NCI-H146 treated with DMSO at 0.1 percent for 48 hours (cell line): ENCODE data around the gene PTX3.

Source experiments
- DNase-seq: peaks from one replicate; lab custom pipeline; 2025; ENCODE audit not compliant: unreplicated experiment; lab: John Stamatoyannopoulos, UW

PTX3 gene

DNA sequence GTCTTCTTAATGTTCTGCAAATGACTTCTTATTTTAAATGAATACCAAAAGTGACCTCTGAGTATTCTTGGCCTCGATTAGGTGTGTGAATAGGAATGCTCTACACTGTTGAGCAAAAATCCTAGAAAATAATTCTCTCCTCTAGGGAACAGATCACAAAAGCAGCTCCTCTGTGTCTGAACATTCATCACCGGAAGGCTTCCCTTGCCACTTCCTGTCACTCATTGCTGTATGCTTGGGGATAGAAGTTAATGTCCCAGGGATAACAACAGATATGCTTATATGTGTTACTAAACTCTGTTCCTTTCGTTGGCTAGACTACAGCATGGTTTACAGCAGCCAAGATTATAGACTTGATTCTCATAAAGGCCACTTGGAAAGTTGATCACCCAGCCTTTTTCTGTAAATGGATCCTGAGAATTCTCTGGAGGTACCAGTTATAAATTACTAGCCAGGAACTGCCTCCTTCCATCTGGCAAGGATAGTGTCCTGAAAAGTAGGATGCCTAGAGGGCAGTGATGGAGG, 16.0 kb upstream of the PTX3 start:
- no peak for DNase-seq

DNA sequence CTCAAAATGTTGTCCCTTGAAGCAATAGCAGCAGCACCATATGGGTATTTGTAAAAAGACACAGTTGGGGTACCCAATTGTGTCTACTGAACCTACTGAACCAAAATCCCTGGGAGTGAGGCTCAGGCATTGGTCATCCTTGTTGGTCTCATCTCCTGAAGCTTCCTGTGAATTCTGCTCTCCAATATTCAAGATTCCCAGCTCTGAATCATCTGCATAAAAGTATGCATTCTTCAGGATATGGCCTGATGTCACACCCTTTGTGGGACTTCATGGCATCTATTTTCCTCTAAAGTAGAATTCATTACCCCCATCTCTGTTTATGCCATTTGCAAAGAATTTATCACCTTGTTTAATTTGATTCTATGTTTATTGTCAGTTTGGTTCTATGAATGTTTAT, 13.3 kb upstream of the PTX3 start:
- DNase-seq: no peak

DNA sequence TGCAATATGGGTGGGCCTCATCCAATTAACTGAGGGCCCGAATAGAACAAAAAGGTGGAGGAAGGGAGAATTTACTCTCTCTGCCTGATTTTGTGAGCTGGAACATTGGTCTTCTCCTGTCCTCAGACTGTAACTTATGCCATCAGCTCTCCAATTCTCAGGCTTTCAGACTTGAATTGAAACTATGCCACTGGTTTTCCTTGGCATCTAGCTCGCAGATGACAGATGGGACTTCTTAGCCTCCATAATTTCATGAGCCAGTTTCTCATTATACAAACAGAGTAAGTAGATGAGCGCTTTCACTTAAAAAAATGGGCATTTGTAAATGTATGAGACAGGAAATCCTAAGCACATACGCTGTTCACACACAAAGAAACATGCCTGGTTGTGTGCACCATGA, 8.7 kb upstream of the PTX3 start:
- peak; percentile 18 for DNase-seq

DNA sequence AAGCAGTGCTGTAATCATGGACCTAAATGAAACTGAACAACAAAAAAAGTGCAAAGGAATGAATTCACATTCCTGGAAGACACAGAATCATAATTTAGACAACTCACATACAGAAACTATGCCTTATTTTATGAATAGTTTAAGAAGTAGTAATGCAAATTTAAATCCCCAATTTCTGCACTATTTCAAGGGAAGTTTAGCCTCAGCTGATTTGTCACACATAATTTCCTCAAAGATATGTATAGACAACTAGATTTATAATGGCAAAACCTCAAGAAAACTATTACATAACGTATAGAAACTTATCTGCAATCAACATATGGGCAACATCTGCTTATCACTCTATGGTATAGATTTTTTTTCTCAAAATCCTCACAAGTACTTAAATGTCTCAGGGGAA, 7.8 kb upstream of the PTX3 start:
- no peak for DNase-seq

DNA sequence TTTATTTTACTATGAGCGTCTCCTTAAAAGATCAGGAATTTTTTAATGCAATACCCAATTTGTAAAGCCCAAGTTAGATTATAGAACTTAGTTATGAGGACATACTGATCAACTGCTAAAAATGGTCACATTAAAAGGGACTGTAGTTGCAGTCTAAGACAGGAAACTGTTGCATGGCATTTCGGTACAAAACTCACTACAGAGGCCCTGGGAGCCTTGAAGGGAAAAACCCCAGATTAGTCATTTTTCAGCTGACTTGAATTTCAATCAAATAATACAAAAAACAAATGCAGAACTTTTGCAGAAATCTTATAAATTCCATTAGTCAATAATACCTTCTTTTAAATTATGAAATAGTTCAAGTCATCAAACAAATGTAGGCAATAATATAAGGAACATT, 6.9 kb upstream of the PTX3 start:
- DNase-seq: no peak

DNA sequence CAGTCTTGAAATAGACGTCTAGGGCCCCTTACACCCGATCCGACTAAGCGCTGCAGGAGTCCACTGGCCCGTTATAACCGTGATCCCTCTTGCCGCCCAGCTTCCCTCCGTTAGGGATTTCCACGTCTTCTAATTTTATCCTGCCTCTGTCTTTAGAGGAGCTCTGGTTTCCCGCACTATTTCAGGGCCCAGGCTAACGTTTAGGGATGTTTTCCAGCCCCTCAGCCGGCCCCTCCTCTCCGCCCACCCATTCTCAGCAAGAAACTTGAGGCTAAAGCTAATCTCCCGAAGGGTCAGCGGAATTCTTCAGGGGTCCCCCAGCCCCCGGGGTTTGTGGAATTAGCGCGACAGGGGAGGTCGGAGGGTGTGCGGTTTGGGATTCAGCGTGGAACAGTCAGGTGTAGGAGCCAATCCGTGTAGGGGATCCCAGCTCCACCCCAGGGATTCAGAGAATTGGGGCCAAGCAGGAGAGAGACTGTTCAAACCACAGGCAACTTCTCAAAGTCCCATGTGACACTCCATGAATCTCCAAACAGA, 1.6 kb downstream of the PTX3 start:
- DNase-seq: peak; percentile 70

DNA sequence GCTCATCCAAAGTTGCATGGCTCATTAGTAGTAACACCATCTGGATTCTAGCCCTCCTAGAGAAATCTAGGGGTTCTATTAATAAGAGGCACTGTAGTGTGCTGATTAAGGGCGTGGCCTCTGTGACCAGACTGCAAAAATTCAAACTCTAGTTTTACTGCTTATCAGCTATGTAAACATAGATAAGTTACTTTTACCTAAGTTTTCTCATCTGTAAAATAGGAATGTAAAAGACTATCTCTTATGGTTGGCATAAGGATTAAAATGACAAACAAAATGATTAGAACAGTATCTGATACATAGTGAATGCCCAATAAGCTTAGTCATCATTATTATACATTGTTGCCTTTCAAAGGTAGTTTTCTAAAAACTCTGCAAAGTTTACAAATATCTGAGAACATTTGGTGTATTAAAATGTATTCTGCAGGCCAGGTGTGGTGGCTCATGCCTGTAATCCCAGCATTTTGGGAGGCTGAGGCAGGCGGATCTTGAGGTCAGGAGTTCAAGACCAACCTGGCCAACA, 4.5 kb downstream of the PTX3 start:
- no peak for DNase-seq

DNA sequence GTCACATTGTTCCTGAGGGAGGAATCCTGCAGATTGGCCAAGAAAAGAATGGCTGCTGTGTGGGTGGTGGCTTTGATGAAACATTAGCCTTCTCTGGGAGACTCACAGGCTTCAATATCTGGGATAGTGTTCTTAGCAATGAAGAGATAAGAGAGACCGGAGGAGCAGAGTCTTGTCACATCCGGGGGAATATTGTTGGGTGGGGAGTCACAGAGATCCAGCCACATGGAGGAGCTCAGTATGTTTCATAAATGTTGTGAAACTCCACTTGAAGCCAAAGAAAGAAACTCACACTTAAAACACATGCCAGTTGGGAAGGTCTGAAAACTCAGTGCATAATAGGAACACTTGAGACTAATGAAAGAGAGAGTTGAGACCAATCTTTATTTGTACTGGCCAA, 6.1 kb downstream of the PTX3 start:
- no peak for DNase-seq

DNA sequence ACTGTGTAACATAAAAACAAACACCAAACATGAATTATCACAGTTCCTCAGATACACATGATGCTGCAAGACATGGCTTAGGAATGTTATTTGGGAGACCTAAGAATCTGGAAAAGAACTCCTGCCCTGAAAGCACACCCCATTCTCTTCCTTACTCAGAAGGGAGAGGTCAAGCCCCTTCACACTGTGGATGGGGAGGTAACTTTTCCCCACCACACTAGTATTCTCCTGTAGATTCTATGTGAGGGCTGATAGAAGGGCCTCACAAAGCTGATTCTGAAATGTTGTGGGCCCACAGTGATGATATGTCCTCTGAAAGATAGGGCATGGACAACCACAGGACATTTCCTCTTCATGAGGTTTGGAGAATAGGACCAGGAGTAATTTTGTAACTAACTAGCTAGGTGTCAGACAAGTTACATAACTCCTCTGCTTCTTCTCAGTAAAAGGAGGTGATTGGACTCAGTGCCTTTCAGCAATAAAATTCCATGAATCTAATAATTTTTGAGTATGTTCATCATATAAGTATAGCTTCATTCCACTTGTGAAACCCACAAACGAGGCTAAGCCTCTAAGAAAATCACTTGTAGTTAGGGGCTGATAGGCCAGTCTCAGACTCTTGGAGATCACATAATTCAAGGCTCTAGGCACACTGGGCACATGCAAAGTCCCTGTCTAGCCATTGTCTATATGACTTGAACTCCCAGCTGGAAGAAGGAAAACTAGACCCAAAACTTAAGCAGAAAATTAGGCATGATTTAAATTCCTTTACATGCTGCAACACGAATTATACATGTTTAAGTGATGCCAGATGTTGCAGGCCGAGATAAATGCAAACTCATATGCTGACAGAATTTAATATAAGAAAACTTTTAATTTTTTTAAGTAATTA, 7.5 kb downstream of the PTX3 start:
- no peak for DNase-seq

DNA sequence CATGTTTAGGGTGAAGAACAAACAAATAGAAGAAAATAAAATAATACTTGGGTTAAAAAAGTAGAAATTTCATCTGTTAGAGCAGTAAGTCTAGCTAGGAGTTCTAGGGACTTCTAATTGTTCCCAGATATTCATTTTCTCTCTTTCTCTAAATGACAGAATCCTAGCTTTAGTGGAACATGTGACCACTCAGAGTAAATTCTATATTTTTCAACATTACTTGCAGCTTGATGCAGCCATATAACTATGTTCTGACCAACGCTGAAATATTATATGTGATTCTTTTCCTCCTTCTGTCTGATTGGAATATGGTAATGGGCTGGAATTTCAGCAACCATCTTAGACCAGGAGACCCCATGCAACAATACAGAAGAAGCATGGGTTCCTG, 8.1 kb downstream of the PTX3 start:
- no peak for DNase-seq

DNA sequence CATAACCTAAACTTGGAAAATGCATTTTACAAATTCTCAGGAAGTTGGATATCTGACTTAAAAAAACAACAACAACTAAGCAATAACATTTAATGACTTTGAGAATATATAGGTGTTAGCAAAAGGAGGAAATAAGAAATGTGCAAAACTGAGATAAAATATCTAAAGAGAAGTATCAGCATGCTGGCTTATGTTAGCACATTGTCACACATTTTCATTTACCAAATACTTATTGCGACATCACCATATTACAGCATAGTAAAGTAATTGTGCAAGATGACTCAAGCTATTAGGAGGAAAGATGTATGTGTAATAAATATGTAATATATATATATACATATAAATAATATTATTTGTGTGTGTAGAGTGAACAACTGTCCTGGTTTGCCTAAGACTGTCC, 9.2 kb downstream of the PTX3 start:
- no peak for DNase-seq

DNA sequence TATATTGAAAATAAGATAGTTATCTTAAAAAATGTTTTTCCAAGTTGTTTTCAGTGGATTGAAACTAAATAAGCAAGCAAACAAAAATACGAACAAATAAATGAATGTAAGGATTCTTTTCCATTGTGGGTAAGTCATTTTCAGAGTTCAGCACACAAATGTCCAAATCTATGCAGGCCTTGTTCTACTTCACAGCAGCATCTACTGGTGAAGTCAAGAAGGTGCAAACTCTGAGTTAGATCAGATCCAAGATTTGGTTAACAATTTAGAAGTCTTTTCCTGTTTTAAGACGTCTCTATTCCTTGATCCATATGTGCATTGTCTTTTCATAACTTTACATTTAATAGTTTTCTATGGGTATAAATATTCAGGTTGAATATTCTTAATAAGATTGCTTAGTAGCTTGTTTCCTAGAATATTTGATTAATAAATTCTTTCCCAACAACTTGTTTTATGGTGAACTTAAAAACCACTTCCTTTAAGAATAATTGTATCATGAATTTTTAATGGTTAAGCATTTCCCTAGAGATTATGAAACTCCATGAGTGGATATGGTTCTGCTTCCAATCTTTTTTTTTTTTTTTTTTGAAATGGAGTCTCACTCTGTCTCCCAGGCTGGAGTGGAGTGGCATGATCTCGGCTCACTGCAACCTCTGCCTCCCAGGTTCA, 10.5 kb downstream of the PTX3 start:
- no peak for DNase-seq

DNA sequence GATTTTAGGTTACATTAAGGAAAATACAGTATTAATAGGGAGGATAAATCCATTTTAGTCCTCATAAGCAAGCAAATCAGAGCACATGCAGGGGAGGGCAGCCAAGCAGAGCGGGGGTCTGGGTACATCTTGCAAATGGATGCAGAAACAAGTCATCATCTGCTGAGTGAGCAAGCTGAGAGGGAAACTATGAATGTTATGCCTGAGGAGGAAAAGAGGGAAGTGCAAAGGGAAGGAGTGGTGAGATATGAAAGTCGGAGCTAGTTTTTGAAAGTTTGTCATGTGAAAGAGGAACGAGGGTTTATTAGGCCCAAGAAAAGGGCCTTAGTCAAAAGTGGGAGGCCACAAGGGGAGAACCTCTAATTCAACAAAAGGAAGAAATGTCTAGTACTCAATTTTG, 15.4 kb downstream of the PTX3 start:
- DNase-seq: no peak

DNA sequence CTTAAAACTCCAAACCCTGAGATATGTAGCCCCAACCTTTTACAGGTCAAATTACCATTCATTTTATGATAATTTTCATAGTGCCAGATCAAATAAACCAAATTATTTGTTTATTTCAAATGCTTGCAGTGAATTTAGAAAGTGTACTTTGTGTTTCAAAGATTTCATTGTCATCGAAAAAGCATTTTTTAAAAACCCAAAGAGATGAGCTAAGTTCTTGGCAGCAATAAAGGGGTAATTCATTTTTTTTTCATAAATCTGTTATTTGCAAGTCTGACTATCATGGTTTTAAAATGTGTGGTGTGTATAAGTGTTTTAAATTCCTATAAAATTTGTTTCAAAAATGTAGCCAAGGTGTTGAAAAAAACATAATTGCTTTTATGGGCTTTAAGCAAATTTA, 17.2 kb downstream of the PTX3 start:
- DNase-seq: no peak

DNA sequence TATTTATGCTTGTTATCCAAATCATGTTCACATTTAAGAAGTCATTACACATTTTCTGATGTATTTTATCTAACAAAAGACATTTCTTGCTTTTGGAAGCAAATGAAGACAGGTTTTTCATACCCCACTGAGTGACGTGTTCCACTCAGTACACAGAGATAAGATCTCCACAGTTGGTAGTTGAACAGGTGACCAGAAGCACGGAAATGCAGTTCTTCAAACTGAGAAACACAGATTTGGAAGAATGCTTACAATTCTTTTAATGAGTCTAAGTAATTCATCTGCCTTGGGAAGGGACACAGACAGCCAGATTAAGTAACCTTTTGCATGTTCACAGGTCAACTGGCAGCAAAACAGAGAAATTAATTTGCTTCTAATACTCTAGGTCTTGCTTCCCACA, 23.1 kb downstream of the PTX3 start:
- no peak for DNase-seq

DNA sequence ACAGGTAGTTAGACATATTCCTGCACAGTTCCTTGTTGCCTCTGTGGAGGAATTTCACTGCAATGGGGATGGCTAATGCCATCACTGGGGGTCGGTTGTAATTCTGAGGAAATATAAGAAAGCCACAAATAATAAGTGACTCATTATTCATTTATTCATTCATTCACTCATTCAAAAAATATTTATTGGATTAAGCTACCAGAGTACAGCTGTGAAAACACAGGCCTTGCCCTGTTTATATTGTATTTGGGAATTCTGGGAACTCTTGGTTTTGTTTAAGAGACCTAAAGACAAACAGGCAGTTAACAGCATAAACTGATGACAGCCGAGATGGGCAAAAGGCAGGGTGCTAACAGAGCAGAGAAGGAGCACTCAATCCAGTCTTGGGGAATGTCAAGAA, 23.6 kb downstream of the PTX3 start:
- no peak for DNase-seq

DNA sequence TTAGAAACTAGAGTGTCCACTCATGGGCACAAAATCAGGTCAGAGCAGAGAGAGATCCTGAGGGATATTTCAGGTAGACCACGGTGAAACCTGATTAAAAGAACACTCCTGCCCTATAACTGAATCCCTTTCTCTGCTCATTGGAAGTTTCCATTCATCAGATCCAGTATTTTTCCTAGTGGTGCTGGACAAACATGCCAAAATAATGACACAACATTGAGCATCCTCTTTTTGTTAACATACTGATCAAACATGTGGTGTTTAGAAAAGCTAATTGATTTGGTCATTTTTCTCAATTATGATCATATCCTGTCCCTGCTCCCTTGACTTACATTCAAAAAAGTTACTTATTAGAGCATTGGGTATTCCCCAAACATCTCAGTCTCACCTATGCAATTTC, 27.2 kb downstream of the PTX3 start:
- no peak for DNase-seq

DNA sequence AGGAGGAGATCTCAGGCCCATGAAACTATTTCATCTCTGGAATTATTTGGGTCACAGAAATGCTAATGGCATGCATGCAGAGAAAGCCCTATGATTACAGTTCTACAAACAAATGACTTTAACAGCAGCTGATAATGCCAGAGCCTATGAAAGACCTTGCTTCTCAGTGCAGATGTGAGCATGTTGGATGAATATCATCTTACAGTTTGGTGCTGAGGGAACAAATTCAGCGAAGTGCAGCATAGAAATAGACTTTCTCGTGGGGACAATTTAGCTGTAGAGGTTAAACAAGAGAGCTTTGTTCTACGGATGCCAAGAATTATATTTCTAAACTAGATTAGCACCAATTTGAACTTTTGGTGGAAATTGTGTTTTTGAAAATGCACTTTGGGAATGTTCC, 27.7 kb downstream of the PTX3 start:
- DNase-seq: peak; percentile 42

DNA sequence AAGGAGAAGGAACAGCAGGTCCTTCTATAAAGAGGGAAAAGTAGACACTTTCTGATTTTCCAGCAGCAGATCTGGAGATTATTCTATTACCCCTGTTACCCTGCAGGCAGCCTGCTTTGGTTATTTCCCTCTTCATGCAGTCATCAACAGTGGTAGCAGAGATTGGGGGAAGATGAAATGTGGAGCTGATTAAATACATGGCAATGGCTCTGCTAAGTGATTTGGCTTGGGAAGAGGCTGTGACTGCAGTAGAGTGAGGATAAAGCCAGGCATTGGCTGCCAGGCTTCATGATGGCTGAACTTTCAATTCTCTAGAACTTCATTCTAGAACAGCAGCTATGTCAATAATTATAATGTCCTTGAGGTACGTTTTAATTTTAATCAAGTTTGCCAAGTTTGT, 29.1 kb downstream of the PTX3 start:
- no peak for DNase-seq

DNA sequence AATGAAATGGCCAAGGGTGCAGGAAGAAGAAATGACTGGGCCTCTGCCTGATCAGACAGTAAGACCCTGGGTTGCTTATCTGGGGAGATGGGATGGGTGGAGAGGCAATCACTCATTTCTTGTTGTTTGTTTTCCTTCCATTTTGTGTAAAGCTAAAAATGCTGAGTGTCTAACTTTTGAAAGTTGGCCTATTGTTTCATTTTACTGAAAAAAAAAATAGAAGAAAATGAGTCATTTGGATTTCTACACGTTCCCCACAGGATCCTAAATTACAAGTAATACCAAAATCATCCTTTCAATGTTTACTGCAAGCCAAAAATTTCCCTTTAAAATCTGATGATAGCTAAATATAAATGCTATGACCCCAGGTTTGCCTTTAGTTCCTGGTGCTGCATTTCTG, 30.6 kb downstream of the PTX3 start:
- DNase-seq: no peak

DNA sequence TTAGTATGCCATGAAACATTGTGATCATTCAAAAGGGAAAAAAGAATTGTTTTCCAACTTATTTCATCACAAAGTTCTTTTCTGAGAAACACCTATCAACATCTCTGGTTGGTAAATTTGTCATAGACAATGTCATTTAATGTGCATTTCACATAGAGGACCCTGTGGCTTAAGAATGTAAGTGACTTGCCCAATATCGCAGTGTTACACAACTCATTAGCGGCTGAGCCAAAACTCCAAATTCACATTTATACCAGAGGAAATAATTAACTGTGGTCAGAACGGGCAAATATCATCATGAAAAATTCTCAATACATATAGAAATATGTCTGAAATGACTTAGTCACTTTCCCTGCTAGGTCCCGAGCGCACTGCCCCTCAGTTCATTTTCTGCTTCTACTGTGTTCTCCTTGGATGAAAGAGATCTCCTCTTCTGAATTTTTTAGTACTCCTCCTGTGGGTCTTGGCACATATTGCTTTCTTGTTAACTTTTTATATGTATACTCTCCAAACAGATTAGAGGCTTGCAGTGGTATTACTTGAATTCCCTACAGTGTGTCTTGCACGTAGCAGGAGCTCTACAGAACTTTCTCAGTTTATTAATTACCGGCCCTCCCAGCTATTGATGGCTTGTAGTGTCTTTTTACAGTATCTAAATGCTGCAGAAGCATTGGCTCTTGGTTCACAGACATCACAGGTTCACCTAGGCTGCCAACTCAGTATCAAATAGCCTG, 33.1 kb downstream of the PTX3 start:
- no peak for DNase-seq
